Heart right ventricle (tissue), 16 donors: ENCODE measurements around the gene NECTIN1. TPM values are rescaled to one million over a fixed set of nuclear protein-coding genes. Genes with fewer than 3 reads are reported as not detected.

ENCODE experiments used
- ATAC-seq, 8 donors: fragments of 200-7000 bp; cut with Tn5 transposase; one replicate each; pipeline ENCODE4 v1.9.1; 2020; ENCODE audit warnings: mild to moderate bottlenecking in 8 of 8, moderate library complexity in 8 of 8, moderate number of reproducible peaks in 1 of 8
- DNase-seq, 2 donors: peaks; one replicate each; pipeline ENCODE4 v3.0.0-alpha.2; 2020
- H3K27ac ChIP-seq, 10 donors: fragments of 200-600 bp; sonication (generic) in 2 of 10; one replicate each; pipeline versions ENCODE4 v1.5.0 to v1.8.0; 2020 to 2022; ENCODE audit warnings: mild to moderate bottlenecking in 3 of 10
- H3K27me3 ChIP-seq, 7 donors: fragments of 200-600 bp; one replicate each; pipeline ENCODE4 v1.8.0; 2021 to 2022; ENCODE audit warnings: mild to moderate bottlenecking in 2 of 7
- H3K36me3 ChIP-seq, 9 donors: fragments of 200-600 bp; sonication (generic) in 1 of 9; one replicate each; pipeline versions ENCODE4 v1.5.0 to v1.8.0; 2020 to 2022; ENCODE audit warnings: mild to moderate bottlenecking in 2 of 9
- H3K4me1 ChIP-seq, 9 donors: fragments of 200-600 bp; sonication (generic) in 1 of 9; one replicate each; pipeline versions ENCODE4 v1.5.0 to v1.8.0; 2020 to 2022; ENCODE audit warnings: mild to moderate bottlenecking in 4 of 9
- H3K4me3 ChIP-seq, 10 donors: fragments of 200-600 bp; sonication (generic) in 2 of 10; one replicate each; pipeline versions ENCODE4 v1.5.0 to v1.8.0; 2020 to 2022; ENCODE audit warnings: mild to moderate bottlenecking in 7 of 10, moderate library complexity in 2 of 10
- H3K9me3 ChIP-seq, 11 donors: fragments of 200-600 bp in 10 of 11; sonication (generic) in 2 of 11; one replicate each; pipeline versions ENCODE4 v1.5.0 to v1.8.0; 2013 to 2022; ENCODE audit warnings: mild to moderate bottlenecking in 2 of 11, control low read depth in 1 of 11, moderate library complexity in 1 of 11
- WGBS, 2 donors: extraction: QIAGEN DNeasy Blood & Tissue Kit; methylation state at CpG; one replicate each; pipeline ENCODE4 v1.1.7; 2013; ENCODE audit warnings: inconsistent platforms in 1 of 2; 5-methylcytosine and 5-hydroxymethylcytosine counted together
- intact Hi-C, 10 donors: fragments of 100-400 bp; cut with DNase I; formaldehyde crosslinking; loops; one replicate each; pipeline versions ENCODE4 v1.11.1 to v1.14.2; 2022
- polyA plus RNA-seq, 2 donors: library from polyadenylated mRNA; stranded (reverse); fragments of 200-250 nt; gene quantifications; one replicate each; pipeline ENCODE4 v1.2.3, GENCODE V29; 2013
- total RNA-seq, 10 donors: library from RNA; stranded (reverse); fragmentation: NEBNext Ultra II Directional in 3 of 10; extraction: Animal tissue kit (Norgen Biotek cat#: 25700) in 3 of 10; gene quantifications; one replicate each; pipeline versions ENCODE4 v1.2.1 to v1.2.4, GENCODE V29; 2021 to 2023
- TF ChIP-seq, protein P1 (sequence below), 9 donors: fragments of 200-600 bp; sonication (generic) in 2 of 9; IDR thresholded peaks; one replicate each; pipeline versions ENCODE4 v1.5.0 to v1.8.0; 2021 to 2022; ENCODE audit warnings: antibody characterized with exemption in 9 of 9, mild to moderate bottlenecking in 5 of 9, moderate library complexity in 1 of 9
- donor health status: Arrhythmogenic right ventricular cardiomyopathy.
- donor health status: ischemic (EF 13 %, LVEDD 7.1; RV severe dilation, severe dysfunction).
- donor health status: healthy with polysubstance abuse.
- donor health status: DM: no; HTN: yes; CAD: no.
- donor health status: DM: no; HTN: no; CAD: no.
- donor health status: ischemic (EF 25% LVEDD 6.9; RV normal size, moderate dysfunction).
- donor health status: ischemic (EF 25% LVEDD 5.7; RV mildly dilated, moderate dysfunction).
- donor health status: healthy.
- donor health status: DM: yes; HTN: yes; CAD: no.
- donor health status: Ischemic cardiomyopathy.
- donor health status: ischemic (EF 35%, LVEDD 5.7; RV mildly dilated, moderate dysfunction).
- donor health status: nonischemic (EF 11% LVEDD 7.7; RV severe dilation, severe dysfunction).
- donor health status: DM: yes; HTN: yes; CAD: no.
- donor health status: PGD.
- donor health status: ischemic (EF 29% LVEDD 5.4; RV normal size, mild dysfunction).
- donor health status: nonischemic (EF 23%, LVEDD 6.1; RV moderate dilation, normal function).

NECTIN1 gene
- total and polyA plus RNA-seq, 12 donors: 4.0 to 22.8 (median 10.4) TPM

DNA sequence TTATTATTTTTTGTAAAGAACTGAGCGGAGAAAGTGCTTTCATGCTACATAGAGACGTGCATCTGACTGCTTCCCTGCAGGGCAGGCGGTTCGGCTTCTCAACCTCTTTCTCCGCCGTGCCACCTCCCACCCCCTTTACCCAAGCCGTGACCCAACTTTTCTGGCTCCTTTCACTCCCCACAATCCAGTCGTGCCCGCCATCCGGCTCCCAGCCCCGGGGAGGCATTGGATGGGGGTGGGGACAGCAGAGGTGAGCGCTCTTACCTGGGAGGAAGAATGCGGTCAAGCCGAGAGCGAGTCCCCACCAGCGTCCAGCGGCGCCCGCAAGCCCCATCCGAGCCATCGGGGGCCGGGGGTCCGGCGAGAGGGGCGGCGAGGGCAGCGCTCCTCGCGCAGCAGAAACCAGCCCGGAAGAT is 781 bp downstream of the NECTIN1 start:
- 1% methylated on average over 30 of the region's 30 CpGs for WGBS, 2 donors
- DNase-seq (no peak), ATAC-seq (no peak)
- H3K4me3 ChIP-seq: peak overlapping the region; percentile 42 to 93 (median 80)
- TF ChIP-seq, protein P1, sequence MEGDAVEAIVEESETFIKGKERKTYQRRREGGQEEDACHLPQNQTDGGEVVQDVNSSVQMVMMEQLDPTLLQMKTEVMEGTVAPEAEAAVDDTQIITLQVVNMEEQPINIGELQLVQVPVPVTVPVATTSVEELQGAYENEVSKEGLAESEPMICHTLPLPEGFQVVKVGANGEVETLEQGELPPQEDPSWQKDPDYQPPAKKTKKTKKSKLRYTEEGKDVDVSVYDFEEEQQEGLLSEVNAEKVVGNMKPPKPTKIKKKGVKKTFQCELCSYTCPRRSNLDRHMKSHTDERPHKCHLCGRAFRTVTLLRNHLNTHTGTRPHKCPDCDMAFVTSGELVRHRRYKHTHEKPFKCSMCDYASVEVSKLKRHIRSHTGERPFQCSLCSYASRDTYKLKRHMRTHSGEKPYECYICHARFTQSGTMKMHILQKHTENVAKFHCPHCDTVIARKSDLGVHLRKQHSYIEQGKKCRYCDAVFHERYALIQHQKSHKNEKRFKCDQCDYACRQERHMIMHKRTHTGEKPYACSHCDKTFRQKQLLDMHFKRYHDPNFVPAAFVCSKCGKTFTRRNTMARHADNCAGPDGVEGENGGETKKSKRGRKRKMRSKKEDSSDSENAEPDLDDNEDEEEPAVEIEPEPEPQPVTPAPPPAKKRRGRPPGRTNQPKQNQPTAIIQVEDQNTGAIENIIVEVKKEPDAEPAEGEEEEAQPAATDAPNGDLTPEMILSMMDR (IDR thresholded peaks at IDR 0.05): peak in 1 of 9 donors; percentile 1
- no peaks in the 10 kb centered on the region for H3K36me3 ChIP-seq
- peaks cover 0 to 14% (median 0%) of the 10 kb centered on the region in 7 donors for H3K27me3 ChIP-seq
- intact Hi-C loops: loop anchor here in 8 of 10 donors (2.0 to 10.0 kb wide), 11 partner anchors 41 to 379 kb away; no protein-coding TSS in a partner anchor
- H3K9me3 ChIP-seq: peaks cover 0 to 6% (median 0%) of the 10 kb centered on the region in 11 donors
- H3K4me1 ChIP-seq: peaks cover 3 to 36% (median 32%) of the 10 kb centered on the region in 9 donors
- H3K27ac ChIP-seq: peak overlapping the region; percentile 73 to 91 (median 84)

DNA sequence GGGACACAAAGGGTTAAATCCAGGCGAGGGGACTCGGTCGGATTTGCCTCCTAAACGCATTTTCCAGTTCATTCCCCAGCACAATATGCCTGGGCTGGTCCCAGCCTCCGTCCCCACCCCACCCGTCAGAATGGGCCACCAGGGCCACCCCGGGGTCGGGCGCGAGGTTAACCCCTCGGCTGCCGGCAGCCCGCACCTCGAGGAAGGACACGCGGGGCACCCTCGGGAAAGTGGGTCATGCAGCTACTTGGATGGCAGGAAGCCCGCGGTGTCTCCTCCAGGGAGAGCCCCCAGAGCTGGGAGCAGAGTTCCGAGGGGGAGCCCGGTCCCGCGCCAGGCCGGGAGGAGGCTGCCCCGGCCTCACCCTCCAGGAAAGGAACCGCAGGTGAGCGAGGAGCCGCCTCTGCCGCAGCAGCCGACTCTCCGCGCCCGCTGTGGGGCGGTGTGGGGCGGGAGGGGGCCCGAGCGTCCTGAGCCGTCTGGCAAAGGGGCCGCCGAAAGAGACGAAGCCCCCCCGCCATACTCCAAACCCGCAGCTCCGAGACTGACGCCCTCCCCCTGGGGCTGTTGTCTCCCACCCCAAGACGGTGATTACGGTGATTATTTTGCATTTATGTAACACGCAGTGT is 1.4 kb downstream of the NECTIN1 start:
- intact Hi-C loops: loop anchor here in 8 of 10 donors (2.0 to 10.0 kb wide), 11 partner anchors 40 to 380 kb away; no protein-coding TSS in a partner anchor
- ATAC-seq (peak in 4 of 8 donors; percentile 15 to 30 (median 22)), DNase-seq (peak in 1 of 2 donors; percentile 44)
- Histone ChIP-seq H3K27ac (peak overlapping the region in 4 of 10 donors; percentile 73 to 90 (median 84)), H3K27me3 (peaks cover 0 to 14% (median 0%) of the 10 kb centered on the region in 7 donors), H3K4me3 (peak overlapping the region; percentile 42 to 93 (median 80)), H3K36me3 (no peaks in the 10 kb centered on the region), H3K9me3 (peaks cover 0 to 4% (median 0%) of the 10 kb centered on the region in 11 donors), H3K4me1 (peaks cover 3 to 36% (median 32%) of the 10 kb centered on the region in 9 donors)
- WGBS, 2 donors: 0% methylated on average over 43 to 48 of the region's 48 CpGs
- TF ChIP-seq, protein P1 (IDR thresholded peaks at IDR 0.05): peak in 6 of 9 donors; percentile 18 to 58 (median 36)

DNA sequence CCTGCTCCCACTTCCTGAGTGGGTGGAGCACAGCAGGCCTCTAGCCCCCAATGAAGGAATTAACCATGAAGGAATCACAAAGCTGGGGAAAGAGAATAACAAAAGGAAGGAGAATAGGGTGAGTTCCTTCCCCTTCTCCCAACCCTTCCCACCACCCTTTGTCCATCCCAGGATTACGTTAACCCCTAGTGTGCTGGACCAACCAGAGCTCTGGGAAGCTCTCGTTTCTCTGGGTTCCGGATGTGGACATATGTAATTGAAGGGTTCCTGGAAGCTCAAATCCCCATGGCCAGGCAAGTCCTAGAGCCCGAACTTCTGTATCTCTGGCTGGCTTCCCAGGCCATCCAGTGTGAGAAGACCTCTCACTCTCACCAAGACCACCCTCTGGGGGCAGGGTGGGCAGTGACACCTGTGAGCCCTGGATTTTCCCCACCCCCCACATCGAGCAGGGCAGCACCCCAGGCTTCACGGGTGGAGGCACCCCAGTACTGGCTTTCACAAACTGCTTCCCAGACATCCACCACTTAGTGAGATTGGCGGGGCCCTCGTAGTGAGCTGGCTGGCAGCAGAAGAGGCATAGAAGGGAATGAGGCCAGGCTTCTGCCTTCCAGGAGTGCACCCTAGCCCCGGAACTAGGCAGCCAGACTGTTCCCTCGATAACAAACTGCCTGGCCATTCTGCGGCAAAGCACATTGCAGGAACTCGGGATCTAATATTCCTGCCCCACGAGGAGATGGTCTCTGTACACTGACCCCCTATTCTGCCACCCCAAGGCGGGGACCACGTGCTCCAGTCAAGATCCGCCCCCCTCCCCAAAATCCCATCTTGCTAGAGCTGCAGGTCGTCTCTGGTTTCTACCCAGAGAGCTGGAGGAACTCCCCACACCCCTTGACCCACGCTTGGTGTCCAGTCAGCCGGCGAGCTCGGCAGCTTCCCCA is 2.1 kb downstream of the NECTIN1 start:
- Histone ChIP-seq H3K4me3 (peak overlapping the region; percentile 42 to 93 (median 80)), H3K27ac (peak overlapping the region in 2 of 10 donors; percentile 79 to 89)
- WGBS, 2 donors: 16 to 17% methylated on average over 21 of the region's 21 CpGs

More for the DNA sequence above, 2.1 kb downstream of the NECTIN1 start:
- Histone ChIP-seq H3K27me3 (peaks cover 0 to 14% (median 0%) of the 10 kb centered on the region in 7 donors), H3K9me3 (no peaks in the 10 kb centered on the region), H3K36me3 (no peaks in the 10 kb centered on the region), H3K4me1 (peaks cover 3 to 36% (median 32%) of the 10 kb centered on the region in 9 donors)
- TF ChIP-seq, protein P1 (IDR thresholded peaks at IDR 0.05): no peak
- intact Hi-C loops: loop anchor here in 8 of 10 donors (5.0 to 10.0 kb wide), 10 partner anchors 40 to 380 kb away; no protein-coding TSS in a partner anchor
- DNase-seq (no peak), ATAC-seq (no peak)
